Liver (tissue), 9 donors: Measurements from ENCODE around the gene MVP. TPM values are rescaled to one million over a fixed set of nuclear protein-coding genes. Genes with fewer than 3 reads are reported as not detected.
A peak's percentile ranks its signal among the peaks of the same experiment; 100 is the strongest.

Experiments
- DNase-seq: peaks from one replicate; pipeline ENCODE4 v3.0.0-alpha.2; 2017; ENCODE audit warnings: low spot score
- H3K27ac ChIP-seq, 2 donors: one replicate each; pipeline ENCODE4 v1.7.0; 2013; ENCODE audit warnings: inconsistent platforms in 2 of 2, low read length in 2 of 2, control low read depth in 1 of 2, low read depth in 1 of 2, mild to moderate bottlenecking in 1 of 2
- H3K27me3 ChIP-seq, 4 donors: one replicate each; pipeline versions ENCODE4 v1.6.1 to v1.7.0; 2013; ENCODE audit warnings: low read length in 3 of 4, inconsistent platforms in 1 of 4, mild to moderate bottlenecking in 1 of 4, moderate library complexity in 1 of 4; ENCODE audit not compliant: control insufficient read depth in 4 of 4, insufficient read depth in 4 of 4
- H3K36me3 ChIP-seq, 4 donors: one replicate each; pipeline versions ENCODE4 v1.6.1 to v1.7.0; 2013; ENCODE audit warnings: low read length in 3 of 4, mild to moderate bottlenecking in 3 of 4, low read depth in 1 of 4, moderate library complexity in 1 of 4; ENCODE audit not compliant: control insufficient read depth in 4 of 4, insufficient read depth in 3 of 4
- H3K4me1 ChIP-seq, 4 donors: one replicate each; pipeline versions ENCODE4 v1.6.1 to v1.7.0; 2013; ENCODE audit warnings: low read length in 3 of 4, mild to moderate bottlenecking in 3 of 4, moderate library complexity in 1 of 4; ENCODE audit not compliant: control insufficient read depth in 4 of 4, insufficient read depth in 4 of 4
- H3K4me3 ChIP-seq, 3 donors: one replicate each; pipeline versions ENCODE4 v1.6.1 to v1.7.0; 2013; ENCODE audit warnings: low read length in 3 of 3, control low read depth in 1 of 3, low read depth in 1 of 3, mild to moderate bottlenecking in 1 of 3
- H3K9ac ChIP-seq, 2 donors: one replicate each; pipeline ENCODE4 v1.7.0; 2013; ENCODE audit warnings: low read length in 2 of 2, mild to moderate bottlenecking in 2 of 2, moderate library complexity in 2 of 2, control low read depth in 1 of 2, low read depth in 1 of 2
- H3K9me3 ChIP-seq, 4 donors: one replicate each; pipeline versions ENCODE4 v1.6.1 to v1.7.0; 2013; ENCODE audit warnings: low read length in 3 of 4; ENCODE audit not compliant: control insufficient read depth in 4 of 4
- ATF3 ChIP-seq: IDR thresholded peaks from 2 replicates; pipeline ENCODE4 v1.6.1; 2016; ENCODE audit warnings: antibody characterized with exemption
- EGR1 ChIP-seq, 2 donors: IDR thresholded peaks; 2 replicates each; pipeline ENCODE4 v1.6.1; 2016 to 2018; ENCODE audit warnings: antibody characterized with exemption in 2 of 2, low read depth in 2 of 2
- GABPA ChIP-seq, 2 donors: IDR thresholded peaks in 1 of 2; conservative IDR thresholded peaks in 1 of 2; 2 replicates each; pipeline ENCODE4 v1.6.1; 2016; ENCODE audit warnings: antibody characterized with exemption in 2 of 2, mild to moderate bottlenecking in 1 of 2, moderate library complexity in 1 of 2
- HNF4A ChIP-seq, 2 donors: conservative IDR thresholded peaks; 2 replicates each; pipeline ENCODE4 v1.6.1; 2016; ENCODE audit warnings: antibody characterized with exemption in 2 of 2, mild to moderate bottlenecking in 2 of 2
- HNF4G ChIP-seq: IDR thresholded peaks from 2 replicates; pipeline ENCODE4 v1.6.1; 2016; ENCODE audit warnings: antibody characterized with exemption
- JUND ChIP-seq, 2 donors: IDR thresholded peaks; 2 replicates each; pipeline ENCODE4 v1.6.1; 2016; ENCODE audit warnings: antibody characterized with exemption in 2 of 2
- MAX ChIP-seq: IDR thresholded peaks from 2 replicates; pipeline ENCODE4 v1.6.1; 2016; ENCODE audit warnings: antibody characterized with exemption
- NR2F2 ChIP-seq: IDR thresholded peaks from 2 replicates; pipeline ENCODE4 v1.6.1; 2016; ENCODE audit warnings: antibody characterized with exemption
- RAD21 ChIP-seq, 2 donors: IDR thresholded peaks; 2 replicates each; pipeline ENCODE4 v1.6.1; 2016; ENCODE audit warnings: antibody characterized with exemption in 2 of 2, mild to moderate bottlenecking in 2 of 2
- REST ChIP-seq: IDR thresholded peaks from 2 replicates; pipeline ENCODE4 v1.6.1; 2016; ENCODE audit warnings: antibody characterized with exemption, mild to moderate bottlenecking
- RXRA ChIP-seq, 2 donors: IDR thresholded peaks; 2 replicates each; pipeline ENCODE4 v1.6.1; 2017 to 2018; ENCODE audit warnings: antibody characterized with exemption in 2 of 2, mild to moderate bottlenecking in 1 of 2
- SP1 ChIP-seq: IDR thresholded peaks from 2 replicates; pipeline ENCODE4 v1.6.1; 2018; ENCODE audit warnings: antibody characterized with exemption, mild to moderate bottlenecking
- YY1 ChIP-seq: IDR thresholded peaks from 2 replicates; pipeline ENCODE4 v1.6.1; 2016; ENCODE audit warnings: antibody characterized with exemption, mild to moderate bottlenecking
- WGBS: extraction: QIAGEN DNeasy Blood & Tissue Kit; methylation state at CpG from one replicate; pipeline ENCODE4 v1.1.7; 2013; 5-methylcytosine and 5-hydroxymethylcytosine counted together
- polyA plus RNA-seq, 2 donors: library from polyadenylated mRNA; stranded (reverse) in 1 of 2; unstranded in 1 of 2; fragments of 200-250 nt in 1 of 2; fragments of >200 nt in 1 of 2; fragmentation: Nextera tagmentation in 1 of 2; extraction: Ambion mirVana in 1 of 2; gene quantifications; one replicate each; pipeline versions ENCODE4 v1.2.1 to v1.2.3, GENCODE V29; 2013 to 2015
- total RNA-seq, 2 donors: library from RNA; depleted of rRNA; stranded (reverse); fragments of >200 nt; gene quantifications; one replicate each; pipeline ENCODE4 v1.2.3, GENCODE V29; 2014
- TF ChIP-seq, protein P1 (sequence below): fragments of 150-350 bp; IDR thresholded peaks from 2 replicates; pipeline ENCODE4 v1.5.1; 2017; ENCODE audit warnings: improper control_type of control experiment, low read depth, low read length; ENCODE audit not compliant: missing input control
- donor health status: healthy.
- donor health status: healthy.
- donor health status: healthy.
- donor health status: healthy.
- donor health status: healthy.

The MVP gene
- total and polyA plus RNA-seq, 4 donors = 30.7 to 78.4 (median 50.7) TPM

DNA sequence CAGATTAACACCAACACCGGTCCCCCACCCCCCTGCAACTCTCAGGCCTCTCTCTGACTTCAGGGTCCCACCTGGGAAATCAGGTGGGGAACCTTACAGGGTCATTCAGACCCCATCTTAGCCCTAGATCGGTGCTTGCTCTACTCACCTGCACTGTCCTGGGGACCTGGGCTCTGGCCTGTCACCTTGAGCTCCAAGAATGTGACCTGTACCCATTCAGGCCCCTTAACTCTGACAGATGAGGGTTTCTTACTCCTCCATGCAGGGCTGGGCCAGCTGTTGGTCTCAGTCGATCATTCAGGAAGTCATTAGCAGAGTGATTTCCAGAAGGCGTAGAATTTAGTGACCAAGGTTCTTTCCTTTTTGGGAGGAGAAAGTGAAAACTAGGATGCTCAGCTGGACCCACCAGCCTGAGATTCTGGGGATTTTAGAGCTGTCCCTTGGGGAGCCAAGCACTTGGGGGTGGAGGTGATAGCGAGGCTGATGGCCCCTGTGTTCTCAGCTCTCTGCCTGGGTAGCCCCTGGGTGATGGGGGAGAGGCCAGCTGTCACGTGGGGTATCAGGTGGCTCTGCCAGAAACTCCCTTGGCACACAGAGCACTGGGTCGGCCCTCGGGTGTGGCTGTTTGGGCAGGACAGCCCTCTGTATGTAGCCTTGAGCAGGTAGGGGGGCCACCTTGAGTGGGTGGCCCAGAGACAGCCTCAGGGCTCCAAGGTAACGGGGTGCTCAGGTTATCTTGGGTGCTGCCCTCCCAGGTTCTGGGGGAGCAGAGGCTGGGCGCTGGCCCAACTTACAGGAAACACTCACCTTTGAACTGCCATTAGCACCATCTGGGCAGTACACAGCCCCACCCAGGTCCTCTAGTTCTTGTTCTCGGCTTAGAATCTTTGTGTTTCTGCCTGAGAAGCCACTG, 724 bp downstream of the MVP start:
- DNase-seq = no peak

GRCh38 chr16:29821643-29822115, 1.4 kb downstream of the MVP start:
- peaks cover 15 to 55% (median 36%) of the 10 kb centered on the region in 4 donors for H3K4me1 ChIP-seq
- H3K36me3 ChIP-seq = peaks cover 0 to 9% (median 0%) of the 10 kb centered on the region in 4 donors
- DNase-seq = no peak
- TF ChIP-seq RAD21 (IDR thresholded peaks at IDR 0.05) (no peak), EGR1 (IDR thresholded peaks at IDR 0.05; ENCODE audit: low read depth in 2 of 2) (no peak), RXRA (IDR thresholded peaks at IDR 0.05) (no peak), MAX (no peak), REST (no peak)
- peak overlapping the region; percentile 77 to 86 for H3K27ac ChIP-seq
- no peaks in the 10 kb centered on the region for H3K9me3 ChIP-seq
- no peaks in the 10 kb centered on the region for H3K27me3 ChIP-seq
- WGBS = 55% methylated on average over 7 of the region's 7 CpGs
- H3K9ac ChIP-seq = peak overlapping the region; percentile 4 to 69
- peak overlapping the region in 2 of 3 donors; percentile 71 to 96 for H3K4me3 ChIP-seq

More for the DNA sequence above, 724 bp downstream of the MVP start:
- TF ChIP-seq YY1 = peak; percentile 19
- no peak for TF ChIP-seq SP1
- TF ChIP-seq RAD21 (IDR thresholded peaks at IDR 0.05) = peak in 1 of 2 donors; percentile 9
- peak; percentile 36 to 49 for TF ChIP-seq HNF4A (conservative IDR thresholded peaks at IDR 0.05)
- TF ChIP-seq, protein P1, sequence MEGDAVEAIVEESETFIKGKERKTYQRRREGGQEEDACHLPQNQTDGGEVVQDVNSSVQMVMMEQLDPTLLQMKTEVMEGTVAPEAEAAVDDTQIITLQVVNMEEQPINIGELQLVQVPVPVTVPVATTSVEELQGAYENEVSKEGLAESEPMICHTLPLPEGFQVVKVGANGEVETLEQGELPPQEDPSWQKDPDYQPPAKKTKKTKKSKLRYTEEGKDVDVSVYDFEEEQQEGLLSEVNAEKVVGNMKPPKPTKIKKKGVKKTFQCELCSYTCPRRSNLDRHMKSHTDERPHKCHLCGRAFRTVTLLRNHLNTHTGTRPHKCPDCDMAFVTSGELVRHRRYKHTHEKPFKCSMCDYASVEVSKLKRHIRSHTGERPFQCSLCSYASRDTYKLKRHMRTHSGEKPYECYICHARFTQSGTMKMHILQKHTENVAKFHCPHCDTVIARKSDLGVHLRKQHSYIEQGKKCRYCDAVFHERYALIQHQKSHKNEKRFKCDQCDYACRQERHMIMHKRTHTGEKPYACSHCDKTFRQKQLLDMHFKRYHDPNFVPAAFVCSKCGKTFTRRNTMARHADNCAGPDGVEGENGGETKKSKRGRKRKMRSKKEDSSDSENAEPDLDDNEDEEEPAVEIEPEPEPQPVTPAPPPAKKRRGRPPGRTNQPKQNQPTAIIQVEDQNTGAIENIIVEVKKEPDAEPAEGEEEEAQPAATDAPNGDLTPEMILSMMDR = no peak
- no peak for TF ChIP-seq ATF3
- no peak for TF ChIP-seq JUND (IDR thresholded peaks at IDR 0.05)
- TF ChIP-seq GABPA (IDR thresholded peaks at IDR 0.05 in 1 of 2, conservative IDR thresholded peaks at IDR 0.05 in 1 of 2) = no peak
- TF ChIP-seq HNF4G = no peak
- peak; percentile 34 for TF ChIP-seq NR2F2
- no peak for TF ChIP-seq MAX
- peak overlapping the region; percentile 71 to 96 (median 94) for H3K4me3 ChIP-seq
- no peaks in the 10 kb centered on the region for H3K27me3 ChIP-seq
- peaks cover 0 to 9% (median 0%) of the 10 kb centered on the region in 4 donors for H3K36me3 ChIP-seq
- peak overlapping the region; percentile 58 to 83 for H3K9ac ChIP-seq
- 21% methylated on average over 11 of the region's 11 CpGs for WGBS
- H3K9me3 ChIP-seq = no peaks in the 10 kb centered on the region
- H3K27ac ChIP-seq = peak overlapping the region; percentile 77 to 86
- peaks cover 15 to 57% (median 37%) of the 10 kb centered on the region in 4 donors for H3K4me1 ChIP-seq
